Caco-2 (cell line): ENCODE results near the gene HOXD8. TPM values are rescaled to one million over a fixed set of nuclear protein-coding genes. Genes with fewer than 3 reads are reported as not detected.
A peak's percentile ranks its signal among the peaks of the same experiment; 100 is the strongest.

Experiments
- BruUV-seq: library from RNA; stranded (reverse); fragments of 400-500 nt; replicated peaks from 2 replicates; lab custom pipeline; 2021; lab: Mats Ljungman, UMichigan
- CTCF ChIA-PET: fragments of 300-600 bp; sonication (Branson Sonifier 250); formaldehyde crosslinking; loops from one replicate; lab custom pipeline; 2022; ENCODE audit warnings: antibody characterized with exemption; lab: Charles Lee
- POLR2A ChIA-PET: fragments of 300-600 bp; sonication (Branson Sonifier 250); formaldehyde crosslinking; loops from one replicate; lab custom pipeline; 2022; ENCODE audit warnings: antibody characterized with exemption; lab: Charles Lee
- DNase-seq, 2 experiments: peaks; one replicate each; pipeline versions ENCODE4 v3.0.0 to v3.0.0-alpha.2; 2020 to 2022
- H3K27me3 ChIP-seq: replicated peaks from 2 replicates; pipeline ENCODE4 v1.6.0; 2011; ENCODE audit warnings: low read length; ENCODE audit not compliant: control insufficient read depth, insufficient read depth
- H3K36me3 ChIP-seq: 2 replicates; pipeline ENCODE4 v1.5.1; 2011; ENCODE audit warnings: low read length; ENCODE audit not compliant: control insufficient read depth, insufficient read depth
- H3K4me1 ChIP-seq: fragments of 250-450 bp; sonication (Bioruptor Pico); 2 replicates; pipeline ENCODE4 v1.5.1; 2020; ENCODE audit warnings: mild to moderate bottlenecking
- H3K4me3 ChIP-seq: 2 replicates; pipeline ENCODE4 v1.5.1; 2011; ENCODE audit warnings: low read depth, mild to moderate bottlenecking, control low read depth, low read length
- H3K9me3 ChIP-seq: fragments of 250-450 bp; sonication (Bioruptor Pico); 2 replicates; pipeline ENCODE4 v1.5.1; 2020; ENCODE audit warnings: mild to moderate bottlenecking, moderate library complexity
- H3K27ac Mint-ChIP-seq: one replicate; pipeline ENCODE4 v1.8.0; 2022; ENCODE audit warnings: mixed read lengths; ENCODE audit not compliant: unreplicated experiment
- H3K27me3 Mint-ChIP-seq: one replicate; pipeline ENCODE4 v1.8.0; 2022; ENCODE audit warnings: mixed read lengths; ENCODE audit not compliant: insufficient read depth, unreplicated experiment
- H3K36me3 Mint-ChIP-seq: one replicate; pipeline ENCODE4 v1.8.0; 2022; ENCODE audit warnings: mild to moderate bottlenecking, mixed read lengths; ENCODE audit not compliant: insufficient read depth, unreplicated experiment
- H3K4me1 Mint-ChIP-seq: one replicate; pipeline ENCODE4 v1.8.0; 2022; ENCODE audit warnings: low read depth, mixed read lengths; ENCODE audit not compliant: unreplicated experiment
- H3K4me3 Mint-ChIP-seq: one replicate; pipeline ENCODE4 v1.8.0; 2022; ENCODE audit warnings: mild to moderate bottlenecking, moderate library complexity, mixed read lengths; ENCODE audit not compliant: unreplicated experiment
- H3K9me3 Mint-ChIP-seq: one replicate; pipeline ENCODE4 v1.8.0; 2022; ENCODE audit warnings: mixed read lengths; ENCODE audit not compliant: unreplicated experiment
- intact Hi-C: fragments of 100-400 bp; cut with micrococcal nuclease; formaldehyde crosslinking; loops from one replicate; pipeline ENCODE4 v1.10.0; 2022; ENCODE audit not compliant: unreplicated experiment
- total RNA-seq: library from RNA; stranded (reverse); gene quantifications from 2 replicates; pipeline ENCODE4 v1.2.3, GENCODE V29; 2022
- TF ChIP-seq, protein P1 (sequence below), 2 experiments: fragments of 200-600 bp in 1 of 2; IDR thresholded peaks; 1 replicate in 1 of 2; 2 replicates in 1 of 2; pipeline versions ENCODE4 v1.5.1 to v1.8.0; 2011 to 2022; ENCODE audit warnings: antibody characterized with exemption in 1 of 2, control low read depth in 1 of 2, inconsistent platforms in 1 of 2, low read depth in 1 of 2, low read length in 1 of 2, mild to moderate bottlenecking in 1 of 2, moderate library complexity in 1 of 2; ENCODE audit not compliant: insufficient read depth in 1 of 2, severe bottlenecking in 1 of 2, unreplicated experiment in 1 of 2

Gene HOXD8
- total RNA-seq, 1 experiment from 2014 or later, result not detected

DNA sequence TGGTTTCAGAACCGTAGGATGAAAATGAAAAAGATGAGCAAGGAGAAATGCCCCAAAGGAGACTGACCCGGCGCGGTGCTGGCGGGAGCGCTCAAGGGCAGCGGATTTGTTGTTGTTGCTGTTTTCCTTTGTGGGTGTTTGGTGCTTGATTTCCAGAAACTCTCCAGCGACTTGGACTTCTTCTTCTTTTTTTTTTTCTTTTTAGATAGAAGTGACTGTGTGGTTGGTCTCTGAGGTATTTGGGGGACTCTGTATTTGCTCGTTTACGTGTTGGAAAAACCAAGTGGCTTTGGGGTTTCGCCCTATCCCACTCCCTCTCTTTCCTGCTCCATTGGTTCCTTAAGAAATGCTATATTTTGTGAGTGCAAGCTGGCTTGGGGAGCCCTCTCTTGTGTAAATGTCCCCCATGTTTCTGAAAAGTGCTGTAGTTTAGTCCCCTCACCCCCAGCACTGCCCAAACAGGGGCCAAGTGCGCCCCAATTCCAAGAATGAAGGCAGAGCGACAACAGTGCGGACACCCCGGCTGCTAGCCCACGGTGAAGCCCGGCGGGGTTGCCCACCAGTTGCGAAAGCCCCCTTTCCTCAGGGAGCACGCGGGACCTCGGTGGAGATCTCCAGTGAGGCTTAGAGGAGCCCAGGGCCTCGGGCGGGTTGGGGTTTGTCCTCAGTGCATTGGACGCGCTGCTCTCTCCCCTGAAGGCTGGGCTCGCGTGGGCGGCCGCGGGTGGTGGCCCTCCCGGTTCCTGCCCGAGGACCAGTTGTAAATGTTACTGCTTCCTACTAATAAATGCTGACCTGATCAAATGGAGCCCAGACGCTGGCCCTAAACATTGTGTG is 5.2 kb upstream of the HOXD8 start:
- no peaks in the 10 kb centered on the region for H3K36me3 Mint-ChIP-seq
- peaks cover 22% of the 10 kb centered on the region for H3K4me1 ChIP-seq
- peaks cover 18% of the 10 kb centered on the region for H3K27me3 ChIP-seq
- H3K4me3 Mint-ChIP-seq, result peak overlapping the region; percentile 72
- no peak overlapping the region for H3K27ac Mint-ChIP-seq
- H3K9me3 Mint-ChIP-seq, result no peaks in the 10 kb centered on the region
- no peak for DNase-seq
- ChIA-PET CTCF (interaction anchor here (0.5 kb wide), 1 partner anchor 50 kb away, joined by 3 read pairs; no protein-coding TSS in a partner anchor), POLR2A (no interaction called here)
- no peaks in the 10 kb centered on the region for H3K9me3 ChIP-seq
- peaks cover 71% of the 10 kb centered on the region for H3K27me3 Mint-ChIP-seq
- no TSS peak for BruUV-seq
- H3K4me1 Mint-ChIP-seq, result peaks cover 16% of the 10 kb centered on the region
- TF ChIP-seq, protein P1, sequence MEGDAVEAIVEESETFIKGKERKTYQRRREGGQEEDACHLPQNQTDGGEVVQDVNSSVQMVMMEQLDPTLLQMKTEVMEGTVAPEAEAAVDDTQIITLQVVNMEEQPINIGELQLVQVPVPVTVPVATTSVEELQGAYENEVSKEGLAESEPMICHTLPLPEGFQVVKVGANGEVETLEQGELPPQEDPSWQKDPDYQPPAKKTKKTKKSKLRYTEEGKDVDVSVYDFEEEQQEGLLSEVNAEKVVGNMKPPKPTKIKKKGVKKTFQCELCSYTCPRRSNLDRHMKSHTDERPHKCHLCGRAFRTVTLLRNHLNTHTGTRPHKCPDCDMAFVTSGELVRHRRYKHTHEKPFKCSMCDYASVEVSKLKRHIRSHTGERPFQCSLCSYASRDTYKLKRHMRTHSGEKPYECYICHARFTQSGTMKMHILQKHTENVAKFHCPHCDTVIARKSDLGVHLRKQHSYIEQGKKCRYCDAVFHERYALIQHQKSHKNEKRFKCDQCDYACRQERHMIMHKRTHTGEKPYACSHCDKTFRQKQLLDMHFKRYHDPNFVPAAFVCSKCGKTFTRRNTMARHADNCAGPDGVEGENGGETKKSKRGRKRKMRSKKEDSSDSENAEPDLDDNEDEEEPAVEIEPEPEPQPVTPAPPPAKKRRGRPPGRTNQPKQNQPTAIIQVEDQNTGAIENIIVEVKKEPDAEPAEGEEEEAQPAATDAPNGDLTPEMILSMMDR (IDR thresholded peaks at IDR 0.05; ENCODE audit: insufficient read depth in 1 of 2, low read depth in 1 of 2, low read length in 1 of 2, severe bottlenecking in 1 of 2, unreplicated experiment in 1 of 2), result no peak
- H3K36me3 ChIP-seq, result no peaks in the 10 kb centered on the region
- no peak overlapping the region for H3K4me3 ChIP-seq
- intact Hi-C loops, result loop anchor here (10.0 kb wide), 2 partner anchors 260 to 690 kb away; no protein-coding TSS in a partner anchor

DNA sequence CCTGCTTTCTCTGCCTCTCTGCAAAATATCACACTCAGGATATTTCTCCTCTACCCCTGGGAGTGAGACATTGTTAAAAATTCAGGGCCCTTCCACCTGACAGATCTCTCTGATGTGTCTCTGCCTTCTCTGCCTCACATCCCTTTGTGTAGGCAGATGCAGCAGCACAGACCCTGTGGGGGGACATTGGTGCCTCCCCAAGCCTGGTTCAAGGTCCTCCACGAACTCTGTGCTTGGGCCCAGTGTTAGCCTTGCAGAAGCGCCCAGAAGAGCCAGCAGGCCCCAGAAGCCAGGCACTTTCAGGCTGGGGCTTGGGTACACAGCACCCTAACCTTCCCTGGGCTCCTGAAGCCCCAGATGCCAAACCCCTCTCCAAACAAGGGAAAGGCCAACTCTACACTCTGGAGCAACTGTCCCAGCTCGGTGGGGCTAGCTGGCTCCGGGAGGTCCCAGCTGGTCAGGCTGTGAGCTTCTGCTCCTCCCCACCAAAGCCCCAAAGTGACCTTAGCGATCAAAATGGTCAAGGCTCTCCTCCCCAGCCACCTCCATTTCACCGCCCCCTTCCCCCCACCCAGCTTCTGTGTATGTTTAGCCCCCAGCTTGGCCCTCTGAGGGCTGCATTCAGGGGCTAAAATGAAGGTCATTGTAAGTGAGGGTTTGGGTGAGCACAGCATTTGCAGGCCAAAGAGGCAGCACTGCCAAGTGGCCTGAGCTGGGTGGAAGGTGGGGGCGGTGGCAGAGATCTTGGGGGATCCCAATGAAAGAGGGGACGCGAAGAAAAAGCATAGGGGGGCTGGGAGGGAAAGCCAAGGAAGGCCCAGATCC is 4.3 kb upstream of the HOXD8 start:
- no peak overlapping the region for H3K4me3 ChIP-seq
- peaks cover 23% of the 10 kb centered on the region for H3K4me1 ChIP-seq
- no TSS peak for BruUV-seq
- peaks cover 19% of the 10 kb centered on the region for H3K27me3 ChIP-seq
- H3K27me3 Mint-ChIP-seq, result peaks cover 62% of the 10 kb centered on the region
- H3K9me3 Mint-ChIP-seq, result no peaks in the 10 kb centered on the region
- no peaks in the 10 kb centered on the region for H3K36me3 ChIP-seq
- TF ChIP-seq, protein P1 (IDR thresholded peaks at IDR 0.05; ENCODE audit: insufficient read depth in 1 of 2, low read depth in 1 of 2, low read length in 1 of 2, severe bottlenecking in 1 of 2, unreplicated experiment in 1 of 2), result no peak
- H3K9me3 ChIP-seq, result no peaks in the 10 kb centered on the region
- POLR2A ChIA-PET, result no interaction called here
- DNase-seq, result no peak
- no peak overlapping the region for H3K27ac Mint-ChIP-seq
- peaks cover 16% of the 10 kb centered on the region for H3K4me1 Mint-ChIP-seq
- no peaks in the 10 kb centered on the region for H3K36me3 Mint-ChIP-seq
- CTCF ChIA-PET, result interaction anchor here (4.0 kb wide), 1 partner anchor 331 kb away, joined by 64 read pairs; no protein-coding TSS in a partner anchor
- intact Hi-C loops, result loop anchor here (10.0 kb wide), 2 partner anchors 260 to 690 kb away; no protein-coding TSS in a partner anchor
- no peak overlapping the region for H3K4me3 Mint-ChIP-seq

DNA sequence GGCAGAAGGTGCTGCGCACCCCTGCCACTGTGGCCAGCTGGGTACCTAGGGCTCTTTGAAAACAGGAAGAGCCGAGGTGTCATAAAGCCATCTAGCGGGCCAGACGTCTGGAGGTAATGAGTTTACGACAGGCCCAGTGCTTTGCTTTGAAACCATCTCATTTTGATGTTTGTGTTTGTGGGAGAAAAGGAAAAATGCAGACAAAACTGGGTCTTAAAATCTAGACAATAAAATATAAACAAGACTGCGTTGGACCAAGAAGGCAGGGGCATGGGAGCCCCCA is 3.8 kb upstream of the HOXD8 start:
- ChIA-PET POLR2A (no interaction called here), CTCF (interaction anchor here (4.0 kb wide), 1 partner anchor 330 kb away, joined by 64 read pairs; no protein-coding TSS in a partner anchor)
- TF ChIP-seq, protein P1 (IDR thresholded peaks at IDR 0.05; ENCODE audit: insufficient read depth in 1 of 2, low read depth in 1 of 2, low read length in 1 of 2, severe bottlenecking in 1 of 2, unreplicated experiment in 1 of 2), result no peak
- peaks cover 27% of the 10 kb centered on the region for H3K4me1 ChIP-seq
- H3K4me3 Mint-ChIP-seq, result no peak overlapping the region
- no peak overlapping the region for H3K4me3 ChIP-seq
- H3K36me3 Mint-ChIP-seq, result no peaks in the 10 kb centered on the region
- intact Hi-C loops, result loop anchor here (2.0 to 10.0 kb wide), 3 partner anchors 259 to 1021 kb away; no protein-coding TSS in a partner anchor
- no peak for DNase-seq
- H3K27me3 ChIP-seq, result peaks cover 20% of the 10 kb centered on the region
- H3K9me3 ChIP-seq, result no peaks in the 10 kb centered on the region
- peaks cover 58% of the 10 kb centered on the region for H3K27me3 Mint-ChIP-seq
- H3K9me3 Mint-ChIP-seq, result no peaks in the 10 kb centered on the region
- H3K36me3 ChIP-seq, result no peaks in the 10 kb centered on the region
- no TSS peak for BruUV-seq
- peaks cover 16% of the 10 kb centered on the region for H3K4me1 Mint-ChIP-seq
- H3K27ac Mint-ChIP-seq, result no peak overlapping the region
